ENCODE measurements around the gene PC. TPM values are rescaled to one million over a fixed set of nuclear protein-coding genes. Genes with fewer than 3 reads are reported as not detected.

The PC gene
- total RNA-seq, 1 donor from 2014 or later: 5.0 TPM

- intact Hi-C loops (cut with micrococcal nuclease): loop anchor here (10.0 kb wide), 1 partner anchor 303 kb away; the partner anchor contains the start of genes ACTN3 and ZDHHC24
- Mint-ChIP-seq H3K36me3 (ENCODE audit: low read depth) (peaks cover 20% of the 10 kb centered on the region), H3K4me3 (no peak overlapping the region), H3K9me3 (no peaks in the 10 kb centered on the region), H3K27me3 (no peaks in the 10 kb centered on the region), H3K27ac (no peak overlapping the region), H3K4me1 (peaks cover 21% of the 10 kb centered on the region)
- ATAC-seq (ENCODE audit: low read depth): no peak
- ChIA-PET CTCF (no interaction called here), POLR2A (no interaction called here)
- no peak for TF ChIP-seq CTCF (IDR thresholded peaks at IDR 0.05)
- peak; percentile 5 for DNase-seq
These were observed 110.5 kb downstream of the PC start for GRCh38 chr11:66847461-66848232.

- Mint-ChIP-seq H3K27ac (no peak overlapping the region), H3K4me1 (peaks cover 23% of the 10 kb centered on the region), H3K9me3 (no peaks in the 10 kb centered on the region), H3K27me3 (no peaks in the 10 kb centered on the region), H3K4me3 (no peak overlapping the region), H3K36me3 (ENCODE audit: low read depth) (peaks cover 20% of the 10 kb centered on the region)
- peak; percentile 9 for DNase-seq
- no peak for ATAC-seq (ENCODE audit: low read depth)
- TF ChIP-seq CTCF (IDR thresholded peaks at IDR 0.05): no peak
- ChIA-PET POLR2A (interaction anchor here (7.4 kb wide), 1 partner anchor 7 kb away, joined by 123 read pairs; no protein-coding TSS in a partner anchor), CTCF (no interaction called here)
- intact Hi-C loops (cut with micrococcal nuclease): loop anchor here (10.0 kb wide), 1 partner anchor 302 kb away; the partner anchor contains the start of genes ACTN3 and ZDHHC24
These were observed 111.5 kb downstream of the PC start for GRCh38 chr11:66846671-66847091.

GRCh38 chr11:66845876-66846212 lies 112.3 kb downstream of the PC start:
- ATAC-seq (ENCODE audit: low read depth) (no peak), DNase-seq (no peak)
- POLR2A ChIA-PET: interaction anchor here (0.6 to 7.4 kb wide), 2 partner anchors 8 to 354 kb away, joined by 5 to 123 read pairs; no protein-coding TSS in a partner anchor
- CTCF ChIA-PET: no interaction called here
- no peak for TF ChIP-seq CTCF (IDR thresholded peaks at IDR 0.05)
- Mint-ChIP-seq H3K27ac (no peak overlapping the region), H3K4me1 (peaks cover 27% of the 10 kb centered on the region), H3K4me3 (no peak overlapping the region), H3K27me3 (no peaks in the 10 kb centered on the region), H3K9me3 (no peaks in the 10 kb centered on the region), H3K36me3 (ENCODE audit: low read depth) (peaks cover 23% of the 10 kb centered on the region)
- intact Hi-C loops (cut with micrococcal nuclease): loop anchor here (10.0 kb wide), 1 partner anchor 301 kb away; the partner anchor contains the start of genes ACTN3 and ZDHHC24

- ChIA-PET CTCF (interaction anchor here (1.0 to 1.3 kb wide), 2 partner anchors 13 to 266 kb away, joined by 3 read pairs; no protein-coding TSS in a partner anchor), POLR2A (interaction anchor here (0.6 to 7.4 kb wide), 3 partner anchors 8 to 354 kb away, joined by 3 to 123 read pairs (median 5); no protein-coding TSS in a partner anchor)
- peaks cover 28% of the 10 kb centered on the region for H3K36me3 Mint-ChIP-seq (ENCODE audit: low read depth)
- H3K27me3 Mint-ChIP-seq: no peaks in the 10 kb centered on the region
- DNase-seq (no peak), ATAC-seq (ENCODE audit: low read depth) (no peak)
- peaks cover 32% of the 10 kb centered on the region for H3K4me1 Mint-ChIP-seq
- intact Hi-C loops (cut with micrococcal nuclease): loop anchor here (10.0 kb wide), 1 partner anchor 301 kb away; the partner anchor contains the start of genes ACTN3 and ZDHHC24
- H3K27ac Mint-ChIP-seq: no peak overlapping the region
- peak overlapping the region; percentile 30 for H3K4me3 Mint-ChIP-seq
- TF ChIP-seq CTCF (IDR thresholded peaks at IDR 0.05): no peak
- H3K9me3 Mint-ChIP-seq: no peaks in the 10 kb centered on the region
These were observed 112.9 kb downstream of the PC start for GRCh38 chr11:66845143-66845875.

Data from activated B cell treated with CpG ODN at 0.5 μM for 24 hours (primary cell).